GM23338 (cell line): ENCODE measurements around the gene SERPINE2. TPM values are rescaled to one million over a fixed set of nuclear protein-coding genes. Genes with fewer than 3 reads are reported as not detected.

Source experiments
- ATAC-seq: fragments of 200-7000 bp; cut with Tn5 transposase; 3 replicates; pipeline ENCODE4 v1.9.1; 2020
- DNase-seq: peaks from one replicate; pipeline ENCODE4 v3.0.0-alpha.2; 2015; ENCODE audit warnings: low spot score
- H2AFZ ChIP-seq: fragments of 200-600 bp; sonication (generic); 2 replicates; pipeline ENCODE4 v1.8.0; 2016; ENCODE audit warnings: antibody characterized with exemption, mild to moderate bottlenecking, moderate library complexity
- H3F3A ChIP-seq: fragments of 200-600 bp; sonication (generic); replicated peaks from 2 replicates; pipeline ENCODE4 v1.8.0; 2017; ENCODE audit warnings: antibody characterized with exemption, mixed run types, low read depth
- H3K27ac ChIP-seq: fragments of 200-600 bp; sonication (generic); 2 replicates; pipeline ENCODE4 v1.6.1; 2016; ENCODE audit warnings: low read depth
- H3K27me3 ChIP-seq: fragments of 200-600 bp; sonication (generic); 2 replicates; pipeline ENCODE4 v1.8.0; 2016; ENCODE audit warnings: mild to moderate bottlenecking, mixed run types, moderate library complexity; ENCODE audit not compliant: insufficient read depth
- H3K36me3 ChIP-seq: fragments of 200-600 bp; sonication (generic); 2 replicates; pipeline ENCODE4 v1.8.0; 2016; ENCODE audit warnings: mild to moderate bottlenecking; ENCODE audit not compliant: insufficient read depth
- H3K4me1 ChIP-seq: fragments of 200-600 bp; sonication (generic); 2 replicates; pipeline ENCODE4 v1.8.0; 2016; ENCODE audit warnings: mild to moderate bottlenecking, moderate library complexity; ENCODE audit not compliant: insufficient read depth
- H3K4me2 ChIP-seq: fragments of 200-600 bp; sonication (generic); 2 replicates; pipeline ENCODE4 v1.7.1; 2017; ENCODE audit warnings: mixed run types
- H3K4me3 ChIP-seq: fragments of 200-600 bp; sonication (generic); 2 replicates; pipeline ENCODE4 v1.6.1; 2016; ENCODE audit warnings: mixed run types
- H3K79me2 ChIP-seq: fragments of 200-600 bp; sonication (generic); replicated peaks from 2 replicates; pipeline ENCODE4 v1.8.0; 2017; ENCODE audit warnings: mild to moderate bottlenecking; ENCODE audit not compliant: insufficient read depth
- H3K9me2 ChIP-seq: fragments of 200-600 bp; sonication (generic); 2 replicates; pipeline ENCODE4 v1.8.0; 2017; ENCODE audit not compliant: insufficient read depth
- H4K20me1 ChIP-seq: fragments of 200-600 bp; sonication (generic); replicated peaks from 2 replicates; pipeline ENCODE4 v1.8.0; 2017; ENCODE audit warnings: mild to moderate bottlenecking; ENCODE audit not compliant: insufficient read depth
- H3K27ac Mint-ChIP-seq: 2 replicates; pipeline ENCODE4 v1.8.0; 2020; ENCODE audit warnings: inconsistent platforms, mild to moderate bottlenecking, moderate library complexity, mixed read lengths
- H3K27me3 Mint-ChIP-seq: 3 replicates; pipeline ENCODE4 v1.8.0; 2022; ENCODE audit warnings: low read depth, mild to moderate bottlenecking, moderate library complexity, mixed read lengths, inconsistent platforms; ENCODE audit not compliant: insufficient read depth, poor library complexity
- H3K36me3 Mint-ChIP-seq: 3 replicates; pipeline ENCODE4 v1.8.0; 2021; ENCODE audit warnings: low read depth, mild to moderate bottlenecking, inconsistent platforms, moderate library complexity, mixed read lengths
- H3K4me1 Mint-ChIP-seq: 3 replicates; pipeline ENCODE4 v1.8.0; 2020; ENCODE audit warnings: mild to moderate bottlenecking, inconsistent platforms, mixed read lengths
- H3K4me3 Mint-ChIP-seq: 3 replicates; pipeline ENCODE4 v1.8.0; 2021; ENCODE audit warnings: moderate library complexity, mild to moderate bottlenecking, inconsistent platforms, mixed read lengths
- H3K9me3 Mint-ChIP-seq: 3 replicates; pipeline ENCODE4 v1.8.0; 2020; ENCODE audit warnings: moderate library complexity, mild to moderate bottlenecking, inconsistent platforms, mixed read lengths
- CREB1 ChIP-seq: fragments of 250-450 bp; sonication (Bioruptor Pico); IDR thresholded peaks from 2 replicates; pipeline ENCODE4 v1.5.0; 2020; ENCODE audit warnings: low read depth, mild to moderate bottlenecking, moderate library complexity
- ETS1 ChIP-seq: IDR thresholded peaks from 2 replicates; pipeline ENCODE4 v1.6.1; 2016; ENCODE audit warnings: antibody characterized with exemption
- EZH2 ChIP-seq: fragments of 200-600 bp; sonication (generic); IDR thresholded peaks from one replicate; pipeline ENCODE4 v1.8.0; 2017; ENCODE audit warnings: antibody characterized with exemption, mild to moderate bottlenecking, low read depth; ENCODE audit not compliant: unreplicated experiment
- EZH2phosphoT487 ChIP-seq: fragments of 200-600 bp; sonication (generic); IDR thresholded peaks from one replicate; pipeline ENCODE4 v1.8.1; 2018; ENCODE audit warnings: antibody characterized with exemption; ENCODE audit not compliant: unreplicated experiment
- JUNB ChIP-seq: IDR thresholded peaks from one replicate; pipeline ENCODE4 v1.6.1; 2016; ENCODE audit warnings: antibody characterized with exemption; ENCODE audit not compliant: unreplicated experiment
- NANOG ChIP-seq: IDR thresholded peaks from 2 replicates; pipeline ENCODE4 v1.6.1; 2016; ENCODE audit warnings: antibody characterized with exemption, borderline replicate concordance
- POLR2AphosphoS5 ChIP-seq: IDR thresholded peaks from 2 replicates; pipeline ENCODE4 v1.6.1; 2016; ENCODE audit warnings: antibody characterized with exemption, low read depth
- STAT1 ChIP-seq: IDR thresholded peaks from one replicate; pipeline ENCODE4 v1.6.1; 2016; ENCODE audit warnings: antibody characterized with exemption; ENCODE audit not compliant: unreplicated experiment
- ZNF114 ChIP-seq: fragments of 250-450 bp; sonication (Bioruptor Pico); IDR thresholded peaks from 2 replicates; pipeline ENCODE4 v1.5.0; 2020; ENCODE audit warnings: mild to moderate bottlenecking, moderate library complexity
- ZNF331 ChIP-seq: fragments of 250-450 bp; sonication (Bioruptor Pico); IDR thresholded peaks from 2 replicates; pipeline ENCODE4 v1.5.0; 2020; ENCODE audit warnings: low read depth, mild to moderate bottlenecking, moderate library complexity
- ZNF462 ChIP-seq: fragments of 250-450 bp; sonication (Bioruptor Pico); IDR thresholded peaks from 2 replicates; pipeline ENCODE4 v1.5.0; 2020; ENCODE audit warnings: mild to moderate bottlenecking, moderate library complexity
- polyA plus RNA-seq: library from polyadenylated mRNA; unstranded; fragments of >200 nt; fragmentation: Nextera tagmentation; extraction: Ambion mirVana; gene quantifications from 2 replicates; pipeline ENCODE4 v1.2.1, GENCODE V29; 2016
- total RNA-seq: library from RNA; depleted of rRNA; stranded (reverse); fragments of >200 nt; shearing (Covaris generic); gene quantifications from 2 replicates; pipeline ENCODE4 v1.2.3, GENCODE V29; 2014
- TF ChIP-seq, protein P1 (sequence below): IDR thresholded peaks from one replicate; pipeline ENCODE4 v1.6.1; 2018; ENCODE audit warnings: antibody characterized with exemption; ENCODE audit not compliant: unreplicated experiment
- TF ChIP-seq, protein P2 (sequence below), 2 experiments: fragments of 200-600 bp in 1 of 2; sonication (generic) in 1 of 2; conservative IDR thresholded peaks; 2 replicates each; pipeline versions ENCODE4 v1.5.1 to v1.6.1; 2016 to 2017; ENCODE audit warnings: antibody characterized with exemption in 2 of 2, low read depth in 2 of 2, mild to moderate bottlenecking in 2 of 2, moderate library complexity in 1 of 2

The SERPINE2 gene
- total and polyA plus RNA-seq, 2 experiments from 2014 or later = 38.6 to 44.2 TPM

GRCh38 chr2:224085246-224085645 is 46.2 kb upstream of the SERPINE2 start:
- H3K4me3 Mint-ChIP-seq = no peak overlapping the region
- H3F3A ChIP-seq = no peaks in the 10 kb centered on the region
- no peaks in the 10 kb centered on the region for H3K79me2 ChIP-seq
- H3K27me3 ChIP-seq = no peaks in the 10 kb centered on the region
- H3K27ac ChIP-seq = no peak overlapping the region
- H3K36me3 Mint-ChIP-seq = no peaks in the 10 kb centered on the region
- H3K27me3 Mint-ChIP-seq = peaks cover 2% of the 10 kb centered on the region
- H3K4me1 Mint-ChIP-seq = peaks cover 5% of the 10 kb centered on the region; the same call in 1 of the 3 replicates
- no peaks in the 10 kb centered on the region for H4K20me1 ChIP-seq
- H3K9me3 Mint-ChIP-seq = no peaks in the 10 kb centered on the region
- no peak for TF ChIP-seq ZNF331 (CRISPR knock-in tag)
- TF ChIP-seq, protein P1, sequence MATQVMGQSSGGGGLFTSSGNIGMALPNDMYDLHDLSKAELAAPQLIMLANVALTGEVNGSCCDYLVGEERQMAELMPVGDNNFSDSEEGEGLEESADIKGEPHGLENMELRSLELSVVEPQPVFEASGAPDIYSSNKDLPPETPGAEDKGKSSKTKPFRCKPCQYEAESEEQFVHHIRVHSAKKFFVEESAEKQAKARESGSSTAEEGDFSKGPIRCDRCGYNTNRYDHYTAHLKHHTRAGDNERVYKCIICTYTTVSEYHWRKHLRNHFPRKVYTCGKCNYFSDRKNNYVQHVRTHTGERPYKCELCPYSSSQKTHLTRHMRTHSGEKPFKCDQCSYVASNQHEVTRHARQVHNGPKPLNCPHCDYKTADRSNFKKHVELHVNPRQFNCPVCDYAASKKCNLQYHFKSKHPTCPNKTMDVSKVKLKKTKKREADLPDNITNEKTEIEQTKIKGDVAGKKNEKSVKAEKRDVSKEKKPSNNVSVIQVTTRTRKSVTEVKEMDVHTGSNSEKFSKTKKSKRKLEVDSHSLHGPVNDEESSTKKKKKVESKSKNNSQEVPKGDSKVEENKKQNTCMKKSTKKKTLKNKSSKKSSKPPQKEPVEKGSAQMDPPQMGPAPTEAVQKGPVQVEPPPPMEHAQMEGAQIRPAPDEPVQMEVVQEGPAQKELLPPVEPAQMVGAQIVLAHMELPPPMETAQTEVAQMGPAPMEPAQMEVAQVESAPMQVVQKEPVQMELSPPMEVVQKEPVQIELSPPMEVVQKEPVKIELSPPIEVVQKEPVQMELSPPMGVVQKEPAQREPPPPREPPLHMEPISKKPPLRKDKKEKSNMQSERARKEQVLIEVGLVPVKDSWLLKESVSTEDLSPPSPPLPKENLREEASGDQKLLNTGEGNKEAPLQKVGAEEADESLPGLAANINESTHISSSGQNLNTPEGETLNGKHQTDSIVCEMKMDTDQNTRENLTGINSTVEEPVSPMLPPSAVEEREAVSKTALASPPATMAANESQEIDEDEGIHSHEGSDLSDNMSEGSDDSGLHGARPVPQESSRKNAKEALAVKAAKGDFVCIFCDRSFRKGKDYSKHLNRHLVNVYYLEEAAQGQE = no peak
- no peak for TF ChIP-seq POLR2AphosphoS5
- TF ChIP-seq EZH2phosphoT487 = no peak
- no peak for TF ChIP-seq STAT1
- no peak for TF ChIP-seq NANOG
- no peak for TF ChIP-seq ZNF114
- no peak for TF ChIP-seq EZH2
- no peak for TF ChIP-seq JUNB
- TF ChIP-seq, protein P2, sequence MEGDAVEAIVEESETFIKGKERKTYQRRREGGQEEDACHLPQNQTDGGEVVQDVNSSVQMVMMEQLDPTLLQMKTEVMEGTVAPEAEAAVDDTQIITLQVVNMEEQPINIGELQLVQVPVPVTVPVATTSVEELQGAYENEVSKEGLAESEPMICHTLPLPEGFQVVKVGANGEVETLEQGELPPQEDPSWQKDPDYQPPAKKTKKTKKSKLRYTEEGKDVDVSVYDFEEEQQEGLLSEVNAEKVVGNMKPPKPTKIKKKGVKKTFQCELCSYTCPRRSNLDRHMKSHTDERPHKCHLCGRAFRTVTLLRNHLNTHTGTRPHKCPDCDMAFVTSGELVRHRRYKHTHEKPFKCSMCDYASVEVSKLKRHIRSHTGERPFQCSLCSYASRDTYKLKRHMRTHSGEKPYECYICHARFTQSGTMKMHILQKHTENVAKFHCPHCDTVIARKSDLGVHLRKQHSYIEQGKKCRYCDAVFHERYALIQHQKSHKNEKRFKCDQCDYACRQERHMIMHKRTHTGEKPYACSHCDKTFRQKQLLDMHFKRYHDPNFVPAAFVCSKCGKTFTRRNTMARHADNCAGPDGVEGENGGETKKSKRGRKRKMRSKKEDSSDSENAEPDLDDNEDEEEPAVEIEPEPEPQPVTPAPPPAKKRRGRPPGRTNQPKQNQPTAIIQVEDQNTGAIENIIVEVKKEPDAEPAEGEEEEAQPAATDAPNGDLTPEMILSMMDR (conservative IDR thresholded peaks at IDR 0.05; ENCODE audit: low read depth in 2 of 2) = no peak
- TF ChIP-seq ETS1 = no peak
- TF ChIP-seq ZNF462 (CRISPR knock-in tag) = no peak
- TF ChIP-seq CREB1 = no peak
- no peak overlapping the region for H3K4me3 ChIP-seq
- no peak overlapping the region for H3K4me2 ChIP-seq
- DNase-seq (no peak), ATAC-seq (no peak)
- no peak overlapping the region for H2AFZ ChIP-seq
- peaks cover 4% of the 10 kb centered on the region; the same call in 1 of the 2 replicates for H3K4me1 ChIP-seq
- no peaks in the 10 kb centered on the region for H3K36me3 ChIP-seq
- H3K9me2 ChIP-seq = 0 out of 2 replicates have a peak, but pooled peaks cover 9% of the 10 kb centered on the region
- H3K27ac Mint-ChIP-seq = no peak overlapping the region
